ENCODE measurements around the gene CA9. TPM values are rescaled to one million over a fixed set of nuclear protein-coding genes. Genes with fewer than 3 reads are reported as not detected.

Gene CA9
- total and polyA plus RNA-seq, 2 experiments from 2014 or later = 1.1 TPM; not detected in 1

- Histone ChIP-seq H3K27me3 (ENCODE audit: insufficient read depth) (no peaks in the 10 kb centered on the region), H2AFZ (no peak overlapping the region), H3K4me3 (no peak overlapping the region), H3K27ac (ENCODE audit: low read depth) (no peak overlapping the region), H3F3A (replicated peaks; ENCODE audit: low read depth) (0 out of 2 replicates have a peak, but pooled peaks cover 3% of the 10 kb centered on the region), H3K79me2 (replicated peaks; ENCODE audit: insufficient read depth) (no peaks in the 10 kb centered on the region), H3K36me3 (ENCODE audit: insufficient read depth) (peaks cover 51% of the 10 kb centered on the region), H3K9me2 (ENCODE audit: insufficient read depth) (no peaks in the 10 kb centered on the region), H3K4me2 (no peak overlapping the region), H4K20me1 (replicated peaks; ENCODE audit: insufficient read depth) (peaks cover 6% of the 10 kb centered on the region), H3K4me1 (ENCODE audit: insufficient read depth) (no peaks in the 10 kb centered on the region)
- peaks cover 6% of the 10 kb centered on the region for H3K27me3 Mint-ChIP-seq (ENCODE audit: insufficient read depth, low read depth, poor library complexity)
- H3K4me3 Mint-ChIP-seq = no peak overlapping the region
- ATAC-seq (no peak), DNase-seq (ENCODE audit: low spot score) (no peak)
- peaks cover 4% of the 10 kb centered on the region; the same call in 2 of the 3 replicates for H3K4me1 Mint-ChIP-seq
- TF ChIP-seq ETS1 (IDR thresholded peaks at IDR 0.05) (no peak), ZNF114 (CRISPR knock-in tag; IDR thresholded peaks at IDR 0.05) (no peak), STAT1 (IDR thresholded peaks at IDR 0.05; ENCODE audit: unreplicated experiment) (no peak), ZNF462 (CRISPR knock-in tag; IDR thresholded peaks at IDR 0.05) (no peak), POLR2AphosphoS5 (IDR thresholded peaks at IDR 0.05; ENCODE audit: low read depth) (no peak), NANOG (IDR thresholded peaks at IDR 0.05; ENCODE audit: borderline replicate concordance) (no peak), EZH2 (IDR thresholded peaks at IDR 0.05; ENCODE audit: low read depth, unreplicated experiment) (no peak), JUNB (IDR thresholded peaks at IDR 0.05; ENCODE audit: unreplicated experiment) (no peak), EZH2phosphoT487 (IDR thresholded peaks at IDR 0.05; ENCODE audit: unreplicated experiment) (no peak), REST (IDR thresholded peaks at IDR 0.05; ENCODE audit: unreplicated experiment) (no peak), ZNF331 (CRISPR knock-in tag; IDR thresholded peaks at IDR 0.05; ENCODE audit: low read depth) (no peak), CREB1 (CRISPR knock-in tag; IDR thresholded peaks at IDR 0.05; ENCODE audit: low read depth) (no peak)
- TF ChIP-seq, protein P1, sequence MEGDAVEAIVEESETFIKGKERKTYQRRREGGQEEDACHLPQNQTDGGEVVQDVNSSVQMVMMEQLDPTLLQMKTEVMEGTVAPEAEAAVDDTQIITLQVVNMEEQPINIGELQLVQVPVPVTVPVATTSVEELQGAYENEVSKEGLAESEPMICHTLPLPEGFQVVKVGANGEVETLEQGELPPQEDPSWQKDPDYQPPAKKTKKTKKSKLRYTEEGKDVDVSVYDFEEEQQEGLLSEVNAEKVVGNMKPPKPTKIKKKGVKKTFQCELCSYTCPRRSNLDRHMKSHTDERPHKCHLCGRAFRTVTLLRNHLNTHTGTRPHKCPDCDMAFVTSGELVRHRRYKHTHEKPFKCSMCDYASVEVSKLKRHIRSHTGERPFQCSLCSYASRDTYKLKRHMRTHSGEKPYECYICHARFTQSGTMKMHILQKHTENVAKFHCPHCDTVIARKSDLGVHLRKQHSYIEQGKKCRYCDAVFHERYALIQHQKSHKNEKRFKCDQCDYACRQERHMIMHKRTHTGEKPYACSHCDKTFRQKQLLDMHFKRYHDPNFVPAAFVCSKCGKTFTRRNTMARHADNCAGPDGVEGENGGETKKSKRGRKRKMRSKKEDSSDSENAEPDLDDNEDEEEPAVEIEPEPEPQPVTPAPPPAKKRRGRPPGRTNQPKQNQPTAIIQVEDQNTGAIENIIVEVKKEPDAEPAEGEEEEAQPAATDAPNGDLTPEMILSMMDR (conservative IDR thresholded peaks at IDR 0.05; ENCODE audit: low read depth in 2 of 2) = no peak
- peaks cover 82% of the 10 kb centered on the region for H3K36me3 Mint-ChIP-seq (ENCODE audit: low read depth)
- no peaks in the 10 kb centered on the region for H3K9me3 Mint-ChIP-seq
- peak overlapping the region; percentile 73 for H3K27ac Mint-ChIP-seq
Measured at GRCh38 chr9:35711501-35712428, 38.0 kb downstream of the CA9 start.
